MV-4-11 (cell line): ENCODE measurements around the gene ISYNA1.

Experiments used
- DNase-seq: peaks from one replicate; lab custom pipeline; 2025; lab: John Stamatoyannopoulos, UW

The ISYNA1 gene

GRCh38 chr19:18467978-18468377 lies 30.0 kb upstream of the ISYNA1 start:
- no peak for DNase-seq

GRCh38 chr19:18466354-18466753 lies 28.4 kb upstream of the ISYNA1 start:
- no peak for DNase-seq

GRCh38 chr19:18465964-18466339 lies 28.0 kb upstream of the ISYNA1 start:
- DNase-seq: no peak

- no peak for DNase-seq
Measured at GRCh38 chr19:18465214-18465963, 27.5 kb upstream of the ISYNA1 start.

GRCh38 chr19:18464646-18465045 lies 26.7 kb upstream of the ISYNA1 start:
- no peak for DNase-seq

GRCh38 chr19:18461471-18461870 lies 23.5 kb upstream of the ISYNA1 start:
- DNase-seq: no peak

GRCh38 chr19:18460900-18461299 lies 23.0 kb upstream of the ISYNA1 start:
- no peak for DNase-seq

GRCh38 chr19:18457483-18458331 lies 19.8 kb upstream of the ISYNA1 start:
- no peak for DNase-seq

- DNase-seq: no peak
Measured at GRCh38 chr19:18456974-18457373, 19.0 kb upstream of the ISYNA1 start.

- no peak for DNase-seq
Measured at GRCh38 chr19:18456279-18456678, 18.3 kb upstream of the ISYNA1 start.

- DNase-seq: no peak
Measured at GRCh38 chr19:18453269-18454024, 15.5 kb upstream of the ISYNA1 start.

GRCh38 chr19:18452386-18452785 lies 14.5 kb upstream of the ISYNA1 start:
- no peak for DNase-seq

- peak; percentile 69 for DNase-seq
Measured at GRCh38 chr19:18450931-18451836, 13.3 kb upstream of the ISYNA1 start.

GRCh38 chr19:18450021-18450930 lies 12.3 kb upstream of the ISYNA1 start:
- DNase-seq: no peak

- DNase-seq: no peak
Measured at GRCh38 chr19:18449552-18449951, 11.6 kb upstream of the ISYNA1 start.

GRCh38 chr19:18446811-18447359 lies 9.0 kb upstream of the ISYNA1 start:
- DNase-seq: no peak

GRCh38 chr19:18446145-18446810 lies 8.3 kb upstream of the ISYNA1 start:
- no peak for DNase-seq

GRCh38 chr19:18445262-18445948 lies 7.5 kb upstream of the ISYNA1 start:
- no peak for DNase-seq

GRCh38 chr19:18444513-18444912 lies 6.6 kb upstream of the ISYNA1 start:
- DNase-seq: no peak
